Nephron progenitor cell (in vitro differentiated cells): ENCODE results near the gene FAM47E.

Source experiments
- DNase-seq: peaks from one replicate; pipeline ENCODE4 v3.0.0; 2021
- H3K27ac Mint-ChIP-seq: 2 replicates; pipeline ENCODE4 v1.8.0; 2021; ENCODE audit warnings: mild to moderate bottlenecking, moderate library complexity, mixed read lengths
- H3K27me3 Mint-ChIP-seq: 2 replicates; pipeline ENCODE4 v1.8.0; 2021; ENCODE audit warnings: mild to moderate bottlenecking, low read depth, mixed read lengths; ENCODE audit not compliant: poor library complexity
- H3K36me3 Mint-ChIP-seq: 2 replicates; pipeline ENCODE4 v1.8.0; 2021; ENCODE audit warnings: low read depth, mixed read lengths
- H3K4me1 Mint-ChIP-seq: 2 replicates; pipeline ENCODE4 v1.8.0; 2021; ENCODE audit warnings: mixed read lengths
- H3K4me3 Mint-ChIP-seq: 2 replicates; pipeline ENCODE4 v1.8.0; 2021; ENCODE audit warnings: mild to moderate bottlenecking, moderate library complexity, mixed read lengths
- H3K9me3 Mint-ChIP-seq: 2 replicates; pipeline ENCODE4 v1.8.0; 2021; ENCODE audit warnings: mild to moderate bottlenecking, moderate library complexity, mixed read lengths
- CTCF ChIP-seq: fragments of 200-600 bp; sonication (generic); IDR thresholded peaks from 2 replicates; pipeline ENCODE4 v1.5.0; 2021; ENCODE audit warnings: antibody characterized with exemption

The FAM47E gene

DNA sequence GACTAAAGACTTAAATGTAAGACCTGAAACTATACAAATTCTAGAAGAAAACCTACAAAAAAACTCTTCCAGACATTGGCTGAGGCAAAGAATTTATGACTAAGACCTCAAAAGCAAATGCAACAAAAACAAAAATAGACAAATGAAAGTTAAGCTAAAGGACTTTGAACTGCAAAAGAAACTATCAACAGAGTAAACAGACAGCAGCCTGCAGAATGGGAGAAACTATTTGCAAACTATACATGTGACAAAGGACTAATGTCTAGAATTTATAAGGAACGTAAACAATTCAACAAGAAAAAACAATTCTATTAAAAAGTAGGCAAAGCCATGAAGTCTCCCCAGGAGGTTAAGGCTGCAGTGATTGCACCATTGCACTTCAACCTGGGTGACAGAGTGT, 9.1 kb downstream of the FAM47E start:
- no peak for TF ChIP-seq CTCF
- no peak overlapping the region for H3K27ac Mint-ChIP-seq
- H3K9me3 Mint-ChIP-seq: peaks cover 6% of the 10 kb centered on the region
- no peak overlapping the region for H3K4me3 Mint-ChIP-seq
- H3K27me3 Mint-ChIP-seq: peaks cover 18% of the 10 kb centered on the region
- peaks cover 15% of the 10 kb centered on the region for H3K4me1 Mint-ChIP-seq
- H3K36me3 Mint-ChIP-seq: no peaks in the 10 kb centered on the region
- no peak for DNase-seq

DNA sequence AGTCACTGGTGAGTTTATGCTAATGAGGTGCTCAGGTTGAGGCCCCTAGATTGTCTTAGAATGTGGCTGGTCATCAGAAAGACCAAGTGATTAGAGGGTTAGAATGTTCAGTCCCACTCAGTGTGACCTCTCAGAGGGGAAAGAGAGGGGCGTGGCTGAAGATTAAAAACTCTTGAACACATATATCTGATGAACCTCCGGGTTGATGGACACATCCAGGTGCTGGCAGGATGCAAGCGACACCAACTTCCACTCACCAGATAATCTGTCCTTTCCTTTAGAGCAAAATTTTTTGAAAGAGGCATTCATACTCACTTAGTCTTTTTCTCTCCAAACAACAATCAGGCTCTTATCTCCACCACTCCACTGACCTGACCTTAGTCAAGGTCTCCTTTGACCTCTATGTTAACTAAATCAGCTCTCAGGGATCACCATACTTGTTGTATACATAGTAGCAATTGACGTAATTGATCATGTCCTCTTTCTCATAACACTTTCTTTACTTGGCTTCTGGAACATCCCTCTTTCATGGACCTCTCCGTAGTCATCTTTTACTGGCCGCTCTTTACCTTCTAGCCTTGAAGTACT, 14.2 kb downstream of the FAM47E start:
- H3K27ac Mint-ChIP-seq: no peak overlapping the region
- H3K36me3 Mint-ChIP-seq: no peaks in the 10 kb centered on the region
- H3K4me3 Mint-ChIP-seq: no peak overlapping the region
- no peak for DNase-seq
- no peak for TF ChIP-seq CTCF
- H3K9me3 Mint-ChIP-seq: peaks cover 2% of the 10 kb centered on the region
- H3K27me3 Mint-ChIP-seq: peaks cover 9% of the 10 kb centered on the region
- peaks cover 6% of the 10 kb centered on the region for H3K4me1 Mint-ChIP-seq

DNA sequence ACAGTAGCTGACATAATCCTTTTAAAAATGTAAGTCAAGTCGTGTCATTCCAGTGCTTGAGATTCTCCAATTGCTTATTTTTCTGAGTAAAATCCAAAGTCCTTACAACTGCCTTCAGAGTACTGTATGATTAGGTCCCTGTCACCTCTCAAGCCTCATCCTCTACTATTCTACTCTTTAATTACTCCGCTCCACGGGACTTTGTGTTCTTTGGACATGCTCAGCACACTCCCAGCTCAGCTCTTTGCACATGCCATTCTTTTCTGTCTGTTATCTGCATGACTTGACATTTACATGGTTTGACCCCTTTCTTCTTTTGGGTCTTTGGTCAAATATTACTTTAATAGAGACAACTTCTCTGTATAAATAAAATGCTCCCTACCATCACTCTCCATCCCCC, 15.1 kb downstream of the FAM47E start:
- no peak for DNase-seq
- H3K27ac Mint-ChIP-seq: no peak overlapping the region
- peaks cover 3% of the 10 kb centered on the region for H3K27me3 Mint-ChIP-seq
- TF ChIP-seq CTCF: no peak
- H3K36me3 Mint-ChIP-seq: no peaks in the 10 kb centered on the region
- no peaks in the 10 kb centered on the region for H3K9me3 Mint-ChIP-seq
- no peak overlapping the region for H3K4me3 Mint-ChIP-seq
- H3K4me1 Mint-ChIP-seq: peaks cover 9% of the 10 kb centered on the region

GRCh38 chr4:76267811-76268210, 16.3 kb downstream of the FAM47E start:
- no peak for TF ChIP-seq CTCF
- Mint-ChIP-seq H3K27me3 (peaks cover 3% of the 10 kb centered on the region), H3K4me1 (peaks cover 9% of the 10 kb centered on the region), H3K4me3 (no peak overlapping the region), H3K27ac (no peak overlapping the region), H3K36me3 (no peaks in the 10 kb centered on the region), H3K9me3 (no peaks in the 10 kb centered on the region)
- DNase-seq: no peak

DNA sequence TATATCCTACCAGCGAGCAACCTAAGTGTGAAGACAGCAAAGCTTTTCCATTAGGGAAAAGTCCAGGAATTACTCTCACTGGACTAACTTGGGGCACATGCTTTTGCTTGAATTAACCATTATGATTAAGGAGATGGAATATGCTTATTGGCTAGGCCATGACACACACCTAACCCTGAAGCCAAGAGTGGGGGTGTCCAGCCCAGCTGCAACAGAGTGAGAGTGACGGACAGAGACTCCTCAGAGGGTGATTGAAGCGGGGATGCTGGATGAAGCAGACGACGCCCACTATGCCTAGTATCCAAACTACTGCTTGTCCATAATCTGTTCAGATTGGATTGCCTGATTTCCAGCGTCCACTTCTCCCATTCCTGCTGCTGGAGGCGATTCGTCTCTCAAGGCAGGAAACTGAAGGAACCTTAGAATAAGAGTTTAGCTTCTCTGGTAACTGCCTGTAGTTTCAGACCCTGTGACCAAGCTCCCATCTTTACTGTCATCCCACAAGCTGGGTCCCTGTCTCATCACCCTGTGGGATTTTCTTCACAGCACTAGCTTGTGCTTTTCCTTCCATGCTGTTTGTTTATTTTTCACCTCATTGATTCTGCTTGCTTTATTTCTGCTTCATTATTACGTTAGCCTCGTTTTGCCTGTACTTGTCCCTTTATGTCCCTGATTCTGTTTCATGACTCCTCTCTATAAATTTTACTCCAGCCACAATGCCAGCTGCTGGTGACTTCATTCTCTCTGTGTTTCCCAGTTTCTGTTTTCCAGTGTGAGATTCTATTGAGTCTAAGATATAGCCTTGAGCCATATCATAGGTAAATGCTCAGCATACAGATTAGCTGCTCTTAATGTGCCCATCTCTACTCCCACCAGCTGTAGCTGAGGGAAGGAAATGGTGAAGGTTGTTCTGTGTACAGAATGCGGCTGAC, 19.0 kb downstream of the FAM47E start:
- TF ChIP-seq CTCF: no peak
- Mint-ChIP-seq H3K9me3 (no peaks in the 10 kb centered on the region), H3K4me1 (peaks cover 9% of the 10 kb centered on the region), H3K4me3 (no peak overlapping the region), H3K36me3 (no peaks in the 10 kb centered on the region), H3K27ac (no peak overlapping the region), H3K27me3 (peaks cover 9% of the 10 kb centered on the region)
- no peak for DNase-seq
